ENCODE results near the gene WEE2. TPM values are rescaled to one million over a fixed set of nuclear protein-coding genes. Genes with fewer than 3 reads are reported as not detected.

WEE2 gene
- total RNA-seq, 1 donor from 2014 or later, result 0.33 TPM

GRCh38 chr7:141712603-141713255, 4.6 kb downstream of the WEE2 start:
- no peak for TF ChIP-seq CTCF (IDR thresholded peaks at IDR 0.05; ENCODE audit: unreplicated experiment)
- Mint-ChIP-seq H3K4me1 (ENCODE audit: unreplicated experiment) (peaks cover 10% of the 10 kb centered on the region), H3K36me3 (ENCODE audit: low read depth, unreplicated experiment) (peaks cover under 1% of the 10 kb centered on the region), H3K9me3 (ENCODE audit: unreplicated experiment) (no peaks in the 10 kb centered on the region), H3K4me3 (ENCODE audit: unreplicated experiment) (no peak overlapping the region), H3K27ac (ENCODE audit: unreplicated experiment) (no peak overlapping the region), H3K27me3 (ENCODE audit: unreplicated experiment) (no peaks in the 10 kb centered on the region)
- no peak for DNase-seq (ENCODE audit: low spot score)

GRCh38 chr7:141713890-141714289, 5.7 kb downstream of the WEE2 start:
- no peaks in the 10 kb centered on the region for H3K27me3 Mint-ChIP-seq (ENCODE audit: unreplicated experiment)
- H3K4me1 Mint-ChIP-seq (ENCODE audit: unreplicated experiment), result peaks cover 10% of the 10 kb centered on the region
- H3K36me3 Mint-ChIP-seq (ENCODE audit: low read depth, unreplicated experiment), result no peaks in the 10 kb centered on the region
- no peaks in the 10 kb centered on the region for H3K9me3 Mint-ChIP-seq (ENCODE audit: unreplicated experiment)
- no peak overlapping the region for H3K27ac Mint-ChIP-seq (ENCODE audit: unreplicated experiment)
- no peak overlapping the region for H3K4me3 Mint-ChIP-seq (ENCODE audit: unreplicated experiment)
- no peak for TF ChIP-seq CTCF (IDR thresholded peaks at IDR 0.05; ENCODE audit: unreplicated experiment)
- no peak for DNase-seq (ENCODE audit: low spot score)

- Mint-ChIP-seq H3K27ac (ENCODE audit: unreplicated experiment) (no peak overlapping the region), H3K4me1 (ENCODE audit: unreplicated experiment) (peaks cover 10% of the 10 kb centered on the region), H3K27me3 (ENCODE audit: unreplicated experiment) (no peaks in the 10 kb centered on the region), H3K4me3 (ENCODE audit: unreplicated experiment) (no peak overlapping the region), H3K36me3 (ENCODE audit: low read depth, unreplicated experiment) (no peaks in the 10 kb centered on the region), H3K9me3 (ENCODE audit: unreplicated experiment) (no peaks in the 10 kb centered on the region)
- no peak for TF ChIP-seq CTCF (IDR thresholded peaks at IDR 0.05; ENCODE audit: unreplicated experiment)
- DNase-seq (ENCODE audit: low spot score), result no peak
These were observed 6.4 kb downstream of the WEE2 start for GRCh38 chr7:141714571-141714970.

- no peak overlapping the region for H3K4me3 Mint-ChIP-seq (ENCODE audit: unreplicated experiment)
- H3K36me3 Mint-ChIP-seq (ENCODE audit: low read depth, unreplicated experiment), result no peaks in the 10 kb centered on the region
- peaks cover 10% of the 10 kb centered on the region for H3K4me1 Mint-ChIP-seq (ENCODE audit: unreplicated experiment)
- no peak for DNase-seq (ENCODE audit: low spot score)
- H3K27me3 Mint-ChIP-seq (ENCODE audit: unreplicated experiment), result no peaks in the 10 kb centered on the region
- no peaks in the 10 kb centered on the region for H3K9me3 Mint-ChIP-seq (ENCODE audit: unreplicated experiment)
- TF ChIP-seq CTCF (IDR thresholded peaks at IDR 0.05; ENCODE audit: unreplicated experiment), result no peak
- H3K27ac Mint-ChIP-seq (ENCODE audit: unreplicated experiment), result no peak overlapping the region
These were observed 6.9 kb downstream of the WEE2 start for GRCh38 chr7:141715018-141715417.

GRCh38 chr7:141715794-141716689, 7.9 kb downstream of the WEE2 start:
- no peaks in the 10 kb centered on the region for H3K9me3 Mint-ChIP-seq (ENCODE audit: unreplicated experiment)
- H3K27ac Mint-ChIP-seq (ENCODE audit: unreplicated experiment), result no peak overlapping the region
- H3K27me3 Mint-ChIP-seq (ENCODE audit: unreplicated experiment), result no peaks in the 10 kb centered on the region
- TF ChIP-seq CTCF (IDR thresholded peaks at IDR 0.05; ENCODE audit: unreplicated experiment), result no peak
- H3K4me1 Mint-ChIP-seq (ENCODE audit: unreplicated experiment), result peaks cover 8% of the 10 kb centered on the region
- no peak for DNase-seq (ENCODE audit: low spot score)
- no peaks in the 10 kb centered on the region for H3K36me3 Mint-ChIP-seq (ENCODE audit: low read depth, unreplicated experiment)
- H3K4me3 Mint-ChIP-seq (ENCODE audit: unreplicated experiment), result no peak overlapping the region

Measured in endothelial cell (in vitro differentiated cells).